ENCODE data around the gene NHSL2.

DNA sequence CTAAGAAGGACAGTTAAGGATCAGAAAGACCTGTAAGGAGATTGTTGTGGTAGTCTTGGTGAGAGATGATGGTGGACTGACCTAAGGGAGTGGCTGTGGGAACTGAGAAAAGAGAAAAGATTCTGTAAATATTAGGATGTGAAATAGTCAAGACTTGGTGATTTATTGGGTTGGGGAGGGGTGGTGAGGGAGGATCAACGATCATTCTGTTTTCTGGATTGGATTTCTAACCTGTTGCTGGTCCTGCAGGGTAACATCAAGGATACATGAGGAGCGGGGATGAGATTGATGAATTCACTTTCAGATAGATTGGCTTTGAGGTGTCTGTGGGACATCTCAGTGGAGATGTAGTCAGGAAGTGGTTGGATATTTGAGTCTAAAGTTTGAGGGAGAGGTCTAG lies 272.3 kb downstream of the NHSL2 start:
- TF ChIP-seq, protein P1, sequence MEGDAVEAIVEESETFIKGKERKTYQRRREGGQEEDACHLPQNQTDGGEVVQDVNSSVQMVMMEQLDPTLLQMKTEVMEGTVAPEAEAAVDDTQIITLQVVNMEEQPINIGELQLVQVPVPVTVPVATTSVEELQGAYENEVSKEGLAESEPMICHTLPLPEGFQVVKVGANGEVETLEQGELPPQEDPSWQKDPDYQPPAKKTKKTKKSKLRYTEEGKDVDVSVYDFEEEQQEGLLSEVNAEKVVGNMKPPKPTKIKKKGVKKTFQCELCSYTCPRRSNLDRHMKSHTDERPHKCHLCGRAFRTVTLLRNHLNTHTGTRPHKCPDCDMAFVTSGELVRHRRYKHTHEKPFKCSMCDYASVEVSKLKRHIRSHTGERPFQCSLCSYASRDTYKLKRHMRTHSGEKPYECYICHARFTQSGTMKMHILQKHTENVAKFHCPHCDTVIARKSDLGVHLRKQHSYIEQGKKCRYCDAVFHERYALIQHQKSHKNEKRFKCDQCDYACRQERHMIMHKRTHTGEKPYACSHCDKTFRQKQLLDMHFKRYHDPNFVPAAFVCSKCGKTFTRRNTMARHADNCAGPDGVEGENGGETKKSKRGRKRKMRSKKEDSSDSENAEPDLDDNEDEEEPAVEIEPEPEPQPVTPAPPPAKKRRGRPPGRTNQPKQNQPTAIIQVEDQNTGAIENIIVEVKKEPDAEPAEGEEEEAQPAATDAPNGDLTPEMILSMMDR (IDR thresholded peaks at IDR 0.05), result no peak
- TF ChIP-seq POLR2A (IDR thresholded peaks at IDR 0.05), result no peak

All from uterus (tissue), 2 donors.